Measurements from ENCODE around the gene NRGN. TPM values are rescaled to one million over a fixed set of nuclear protein-coding genes. Genes with fewer than 3 reads are reported as not detected.

Gene NRGN
- total RNA-seq, 4 donors from 2014 or later = 0.66 to 2.4 (median 1.8) TPM

DNA sequence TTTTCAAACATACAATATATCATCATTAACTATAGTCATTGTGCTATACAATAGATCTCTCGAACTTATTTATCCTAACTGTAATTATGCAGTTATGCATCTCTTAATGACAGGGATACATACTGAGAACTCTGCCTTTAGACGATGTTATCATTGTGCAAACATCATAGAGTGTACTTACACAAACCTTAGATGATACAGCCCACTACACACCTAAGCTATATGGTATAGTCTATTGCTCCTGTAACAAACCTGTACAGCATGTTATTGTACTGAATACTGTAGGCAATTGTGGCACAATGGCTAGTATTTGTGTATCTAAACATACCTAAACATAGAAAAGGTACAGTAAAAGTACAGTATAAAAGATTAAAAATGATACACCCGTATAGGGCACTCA, 27.4 kb upstream of the NRGN start:
- Histone ChIP-seq H3K4me1 (peaks cover 0 to under 1% (median 0%) of the 10 kb centered on the region in 3 donors), H3K36me3 (no peaks in the 10 kb centered on the region), H3K27me3 (peaks cover 41% of the 10 kb centered on the region), H3K9me3 (peaks cover 0 to 13% (median 0%) of the 10 kb centered on the region in 3 donors), H3K4me3 (no peak overlapping the region), H3K27ac (no peak overlapping the region)
- no peak for ATAC-seq
- 73 to 76% methylated on average over 3 of the region's 3 CpGs for WGBS, 2 donors (ENCODE audit: low coverage in 1 of 2)
- TF ChIP-seq POLR2AphosphoS5 (IDR thresholded peaks at IDR 0.05) (no peak), CTCF (IDR thresholded peaks at IDR 0.05) (no peak), EP300 (IDR thresholded peaks at IDR 0.05) (no peak), POLR2A (IDR thresholded peaks at IDR 0.05) (no peak)

DNA sequence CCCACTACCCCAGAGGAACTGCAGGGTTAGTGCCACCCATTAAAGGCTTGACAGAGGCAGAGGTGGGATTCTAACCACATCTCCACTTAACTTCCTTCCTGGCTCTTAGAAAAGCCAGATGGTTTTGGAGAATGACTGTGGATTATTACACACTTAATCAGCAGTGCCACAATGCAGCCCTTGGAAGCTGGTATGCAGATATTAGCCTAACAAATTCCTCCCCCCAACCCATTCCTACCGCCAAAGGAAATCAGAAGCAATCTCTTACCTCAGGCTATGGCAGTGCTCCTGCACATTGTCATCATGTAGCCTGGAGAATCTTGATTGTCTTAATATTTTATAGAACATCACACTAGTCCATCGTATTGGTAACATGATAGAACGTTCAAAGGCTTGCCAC, 23.2 kb upstream of the NRGN start:
- H3K4me3 ChIP-seq = no peak overlapping the region
- H3K4me1 ChIP-seq = peaks cover 0 to 18% (median 6%) of the 10 kb centered on the region in 3 donors
- 57 to 86% methylated on average over 1 to 3 of the region's 3 CpGs for WGBS, 2 donors (ENCODE audit: low coverage in 1 of 2)
- TF ChIP-seq EP300 (IDR thresholded peaks at IDR 0.05) = no peak
- TF ChIP-seq CTCF (IDR thresholded peaks at IDR 0.05) = no peak
- TF ChIP-seq POLR2A (IDR thresholded peaks at IDR 0.05) = no peak
- TF ChIP-seq POLR2AphosphoS5 (IDR thresholded peaks at IDR 0.05) = no peak
- no peak for ATAC-seq
- H3K27me3 ChIP-seq = peaks cover 75% of the 10 kb centered on the region
- no peaks in the 10 kb centered on the region for H3K36me3 ChIP-seq
- H3K27ac ChIP-seq = no peak overlapping the region
- H3K9me3 ChIP-seq = no peaks in the 10 kb centered on the region

DNA sequence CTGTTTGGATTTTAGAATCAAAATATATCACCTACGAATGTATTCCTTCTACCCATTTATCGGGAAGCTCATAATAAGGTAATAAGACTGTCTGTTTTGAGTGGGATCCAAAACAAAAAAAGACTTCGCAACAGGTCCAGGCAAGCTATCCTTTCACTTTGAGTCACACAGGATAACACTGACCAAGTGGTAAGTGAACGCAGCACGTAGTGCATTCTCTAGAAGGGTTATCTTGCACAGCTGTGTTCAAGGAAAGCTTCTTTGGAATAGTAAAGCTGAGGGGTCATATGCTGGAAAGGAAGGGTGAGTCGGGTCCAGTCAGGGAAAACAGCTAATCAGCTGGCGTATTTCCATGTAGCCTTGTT, 22.3 kb upstream of the NRGN start:
- peaks cover 0 to 18% (median 6%) of the 10 kb centered on the region in 3 donors for H3K4me1 ChIP-seq
- 33 to 45% methylated on average over 6 to 7 of the region's 7 CpGs for WGBS, 2 donors (ENCODE audit: low coverage in 1 of 2)
- no peaks in the 10 kb centered on the region for H3K9me3 ChIP-seq
- peak overlapping the region in 1 of 2 donors; percentile 50 for H3K4me3 ChIP-seq
- TF ChIP-seq POLR2A (IDR thresholded peaks at IDR 0.05) (no peak), POLR2AphosphoS5 (IDR thresholded peaks at IDR 0.05) (no peak), CTCF (IDR thresholded peaks at IDR 0.05) (no peak), EP300 (IDR thresholded peaks at IDR 0.05) (no peak)
- ATAC-seq = no peak
- H3K36me3 ChIP-seq = no peaks in the 10 kb centered on the region
- peaks cover 83% of the 10 kb centered on the region for H3K27me3 ChIP-seq
- H3K27ac ChIP-seq = peak overlapping the region in 3 of 4 donors; percentile 14 to 29 (median 26)

DNA sequence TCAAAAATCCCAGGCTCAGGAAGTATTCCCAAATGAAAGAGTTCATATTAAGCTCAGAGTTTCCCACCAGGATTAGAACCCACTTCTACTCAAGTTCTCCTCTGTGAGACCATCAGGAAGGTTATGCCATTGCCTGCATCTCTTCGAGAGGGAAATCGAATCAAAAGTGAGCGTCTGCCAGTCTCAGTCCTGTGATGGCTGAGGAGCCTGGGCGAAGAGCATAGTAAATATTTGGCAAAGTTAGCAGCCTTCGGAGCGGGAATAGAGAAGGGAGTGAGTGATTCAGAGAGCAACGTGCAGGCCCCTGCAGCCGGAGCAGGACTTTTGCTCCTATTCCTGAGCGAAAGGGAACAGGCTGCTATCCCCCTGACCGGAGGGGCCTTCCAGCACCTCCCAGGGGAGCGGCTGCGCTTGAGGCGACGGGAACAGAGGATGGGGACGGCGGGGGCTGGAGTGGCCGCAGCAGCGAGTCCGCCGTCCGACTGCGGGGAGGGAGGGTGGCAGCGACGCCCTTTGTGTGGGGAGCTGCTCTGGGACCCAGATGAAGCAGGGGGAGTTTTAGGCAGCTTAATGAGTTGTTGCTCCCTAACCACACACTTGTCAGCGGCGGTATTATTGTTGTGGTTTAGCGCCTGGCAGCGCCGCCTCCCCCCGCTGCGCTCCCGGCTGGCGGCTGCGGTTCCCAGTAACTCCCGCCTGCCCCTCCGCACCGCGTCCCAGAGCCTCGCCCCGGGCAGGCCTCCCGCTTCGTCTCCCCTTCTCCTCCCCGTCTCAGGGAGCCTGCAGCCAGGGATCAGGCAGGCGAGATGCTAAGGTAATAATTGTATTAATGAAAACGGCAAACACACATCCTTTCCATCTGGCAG, 21.7 kb upstream of the NRGN start:
- H3K27ac ChIP-seq = peak overlapping the region in 3 of 4 donors; percentile 26 to 48 (median 29)

More for the DNA sequence above, 21.7 kb upstream of the NRGN start:
- 0% methylated on average over 9 of the region's 45 CpGs for WGBS, 2 donors (ENCODE audit: low coverage in 1 of 2)
- no peaks in the 10 kb centered on the region for H3K36me3 ChIP-seq
- H3K4me1 ChIP-seq = peaks cover 0 to 18% (median 6%) of the 10 kb centered on the region in 3 donors
- ATAC-seq = peak; percentile 37
- TF ChIP-seq CTCF (IDR thresholded peaks at IDR 0.05) = no peak
- peaks cover 90% of the 10 kb centered on the region for H3K27me3 ChIP-seq
- H3K4me3 ChIP-seq = peak overlapping the region; percentile 4 to 50
- no peaks in the 10 kb centered on the region for H3K9me3 ChIP-seq

Measured in gastroesophageal sphincter (tissue), 4 donors.